Adrenal gland (tissue), 5 donors: ENCODE data around the gene BCL2A1.

Experiments used
- POLR2A ChIP-seq, 2 donors: fragments of 450-650 bp; IDR thresholded peaks; one replicate each; pipeline ENCODE4 v1.6.1; 2017; ENCODE audit warnings: antibody characterized with exemption in 2 of 2, mild to moderate bottlenecking in 2 of 2, moderate library complexity in 1 of 2
- TF ChIP-seq, protein P1 (sequence below), 6 experiments: fragments of 450-650 bp in 4 of 6; fragments of 200-600 bp in 2 of 6; sonication (generic) in 1 of 6; IDR thresholded peaks; 1 replicate in 5 of 6; 2 replicates in 1 of 6; pipeline versions ENCODE4 v1.5.1 to v1.8.0; 2016 to 2021; ENCODE audit warnings: antibody characterized with exemption in 6 of 6, mild to moderate bottlenecking in 2 of 6, moderate library complexity in 1 of 6
- donor health status: DM: no; HTN: no; CAD: no.

DNA sequence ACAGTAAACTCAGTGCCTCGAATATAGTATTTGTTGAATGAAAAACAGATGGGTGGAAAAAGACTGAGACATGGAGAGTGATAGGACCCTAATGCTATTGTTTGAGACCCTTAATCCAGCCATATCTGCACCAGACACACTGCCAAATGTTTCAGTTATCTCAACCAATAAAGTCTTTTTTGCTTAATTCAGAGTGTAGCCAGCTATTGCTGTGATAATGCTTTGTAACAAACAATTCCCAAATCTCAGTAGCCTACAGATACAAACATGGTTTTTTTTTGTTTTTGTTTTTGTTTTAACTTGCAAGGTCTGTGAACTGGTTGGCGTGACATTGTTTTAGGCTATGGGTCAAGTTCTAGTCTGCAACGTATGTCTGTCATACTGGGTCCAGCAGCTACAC lies 17.0 kb upstream of the BCL2A1 start:
- TF ChIP-seq, protein P1, sequence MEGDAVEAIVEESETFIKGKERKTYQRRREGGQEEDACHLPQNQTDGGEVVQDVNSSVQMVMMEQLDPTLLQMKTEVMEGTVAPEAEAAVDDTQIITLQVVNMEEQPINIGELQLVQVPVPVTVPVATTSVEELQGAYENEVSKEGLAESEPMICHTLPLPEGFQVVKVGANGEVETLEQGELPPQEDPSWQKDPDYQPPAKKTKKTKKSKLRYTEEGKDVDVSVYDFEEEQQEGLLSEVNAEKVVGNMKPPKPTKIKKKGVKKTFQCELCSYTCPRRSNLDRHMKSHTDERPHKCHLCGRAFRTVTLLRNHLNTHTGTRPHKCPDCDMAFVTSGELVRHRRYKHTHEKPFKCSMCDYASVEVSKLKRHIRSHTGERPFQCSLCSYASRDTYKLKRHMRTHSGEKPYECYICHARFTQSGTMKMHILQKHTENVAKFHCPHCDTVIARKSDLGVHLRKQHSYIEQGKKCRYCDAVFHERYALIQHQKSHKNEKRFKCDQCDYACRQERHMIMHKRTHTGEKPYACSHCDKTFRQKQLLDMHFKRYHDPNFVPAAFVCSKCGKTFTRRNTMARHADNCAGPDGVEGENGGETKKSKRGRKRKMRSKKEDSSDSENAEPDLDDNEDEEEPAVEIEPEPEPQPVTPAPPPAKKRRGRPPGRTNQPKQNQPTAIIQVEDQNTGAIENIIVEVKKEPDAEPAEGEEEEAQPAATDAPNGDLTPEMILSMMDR (IDR thresholded peaks at IDR 0.05): no peak
- TF ChIP-seq POLR2A (IDR thresholded peaks at IDR 0.05): no peak
